ENCODE results near the gene IGLL1.
"Not testable (repeated sequence)": the region's sequence is repeated elsewhere in the genome, so short reads cannot be mapped to it uniquely, and the experiment has no call there.

The IGLL1 gene

GRCh38 chr22:23579870-23580575, at the start of gene IGLL1:
Gene IGLL1 (minus strand): TSS chr22:23580290. CDS start chr22:23580190, 100 bp downstream.
- DNase-seq: no peak

GRCh38 chr22:23628056-23628743, 48.1 kb upstream of the IGLL1 start:
- DNase-seq: not testable (repeated sequence)

- not testable (repeated sequence) for DNase-seq
Measured at GRCh38 chr22:23627401-23628055, 47.4 kb upstream of the IGLL1 start.

- DNase-seq: no peak
Measured at GRCh38 chr22:23626286-23626975, 46.3 kb upstream of the IGLL1 start.

- DNase-seq: no peak
Measured at GRCh38 chr22:23622634-23623033, 42.5 kb upstream of the IGLL1 start.

- not testable (repeated sequence) for DNase-seq
Measured at GRCh38 chr22:23621916-23622315, 41.8 kb upstream of the IGLL1 start.

GRCh38 chr22:23621082-23621780, 41.1 kb upstream of the IGLL1 start:
- DNase-seq: no peak

- DNase-seq: no peak
Measured at GRCh38 chr22:23613193-23613972, 33.3 kb upstream of the IGLL1 start.

GRCh38 chr22:23609983-23610781, 30.1 kb upstream of the IGLL1 start:
- no peak for DNase-seq

GRCh38 chr22:23608583-23608982, 28.5 kb upstream of the IGLL1 start:
- DNase-seq: no peak

GRCh38 chr22:23606204-23607131, 26.4 kb upstream of the IGLL1 start:
- DNase-seq: no peak

GRCh38 chr22:23604939-23605712, 25.0 kb upstream of the IGLL1 start:
- DNase-seq: no peak

- DNase-seq: no peak
Measured at GRCh38 chr22:23603266-23603665, 23.2 kb upstream of the IGLL1 start.

- DNase-seq: no peak
Measured at GRCh38 chr22:23598805-23599518, 18.9 kb upstream of the IGLL1 start.

GRCh38 chr22:23597576-23598268, 17.6 kb upstream of the IGLL1 start:
- DNase-seq: not testable (repeated sequence)

- DNase-seq: not testable (repeated sequence)
Measured at GRCh38 chr22:23595904-23596303, 15.8 kb upstream of the IGLL1 start.

- no peak for DNase-seq
Measured at GRCh38 chr22:23591846-23592245, 11.8 kb upstream of the IGLL1 start.

Data from midbrain (tissue), 1 donor.